DOHH2 (cell line): Measurements from ENCODE around the gene CCDC69.

Experiments used
- H3F3A ChIP-seq: fragments of 200-600 bp; sonication (generic), shearing (Covaris generic); 2 replicates; pipeline ENCODE4 v1.6.0; 2016; ENCODE audit warnings: antibody characterized with exemption, mild to moderate bottlenecking; ENCODE audit not compliant: control insufficient read depth, insufficient read depth
- H3K27ac ChIP-seq: fragments of 200-600 bp; sonication (generic); 2 replicates; pipeline ENCODE4 v1.5.1; 2014; ENCODE audit warnings: low read depth, mild to moderate bottlenecking, low read length, moderate library complexity
- H3K27me3 ChIP-seq: fragments of 200-600 bp; sonication (generic); 2 replicates; pipeline ENCODE4 v1.6.1; 2014; ENCODE audit warnings: mild to moderate bottlenecking, low read length, mixed read lengths; ENCODE audit not compliant: control insufficient read depth
- H3K36me3 ChIP-seq: fragments of 200-600 bp; sonication (generic); 2 replicates; pipeline ENCODE4 v1.6.1; 2014; ENCODE audit warnings: mild to moderate bottlenecking, low read length, moderate library complexity, mixed read lengths; ENCODE audit not compliant: control insufficient read depth
- H3K4me1 ChIP-seq: fragments of 200-600 bp; sonication (generic); 2 replicates; pipeline ENCODE4 v1.6.1; 2014; ENCODE audit warnings: mild to moderate bottlenecking, low read length, mixed read lengths; ENCODE audit not compliant: control insufficient read depth
- H3K4me2 ChIP-seq: fragments of 200-600 bp; sonication (generic); 2 replicates; pipeline ENCODE4 v1.6.0; 2014; ENCODE audit warnings: mild to moderate bottlenecking, low read length, moderate library complexity
- H3K4me3 ChIP-seq: fragments of 200-600 bp; sonication (generic); 2 replicates; pipeline ENCODE4 v1.5.1; 2014; ENCODE audit warnings: mild to moderate bottlenecking, low read length, mixed read lengths
- H3K79me2 ChIP-seq: fragments of 200-600 bp; sonication (generic); 2 replicates; pipeline ENCODE4 v1.6.1; 2014; ENCODE audit warnings: mild to moderate bottlenecking, low read length, mixed read lengths; ENCODE audit not compliant: control insufficient read depth
- H3K9me2 ChIP-seq: fragments of 200-600 bp; sonication (generic); replicated peaks from 2 replicates; pipeline ENCODE4 v1.6.1; 2014; ENCODE audit warnings: mild to moderate bottlenecking, low read length, mixed read lengths; ENCODE audit not compliant: control insufficient read depth
- H3K9me3 ChIP-seq: fragments of 200-600 bp; sonication (generic); 2 replicates; pipeline ENCODE4 v1.6.1; 2014; ENCODE audit warnings: antibody characterized with exemption, low read length, mixed read lengths; ENCODE audit not compliant: control insufficient read depth, insufficient read depth
- H4K20me1 ChIP-seq: fragments of 200-600 bp; sonication (generic); 2 replicates; pipeline ENCODE4 v1.6.0; 2014; ENCODE audit warnings: low read depth, mild to moderate bottlenecking, antibody characterized with exemption, low read length, moderate library complexity; ENCODE audit not compliant: control insufficient read depth, insufficient read depth
- CTCF ChIP-seq: fragments of 200-600 bp; sonication (generic); IDR thresholded peaks from one replicate; pipeline ENCODE4 v1.5.1; 2014; ENCODE audit warnings: antibody characterized with exemption, mild to moderate bottlenecking, low read depth, low read length; ENCODE audit not compliant: poor library complexity, severe bottlenecking
- EZH2phosphoT487 ChIP-seq: fragments of 200-600 bp; sonication (generic); IDR thresholded peaks from 2 replicates; pipeline ENCODE4 v1.6.1; 2017; ENCODE audit warnings: borderline replicate concordance, mild to moderate bottlenecking, antibody characterized with exemption, low read length, moderate library complexity, mixed read lengths

CCDC69 gene

GRCh38 chr5:151215546-151215880, 8.4 kb downstream of the CCDC69 start:
- peak overlapping the region; percentile 98 for H3K27ac ChIP-seq
- H3K4me2 ChIP-seq: peak overlapping the region; percentile 95
- no peaks in the 10 kb centered on the region for H3K9me2 ChIP-seq
- peaks cover 79% of the 10 kb centered on the region for H3K36me3 ChIP-seq
- peaks cover 60% of the 10 kb centered on the region for H3F3A ChIP-seq
- H3K9me3 ChIP-seq: no peaks in the 10 kb centered on the region
- peak overlapping the region; percentile 95 for H3K4me3 ChIP-seq
- H4K20me1 ChIP-seq: no peaks in the 10 kb centered on the region; the same call in 1 of the 2 replicates
- peaks cover 82% of the 10 kb centered on the region for H3K79me2 ChIP-seq
- H3K27me3 ChIP-seq: no peaks in the 10 kb centered on the region
- TF ChIP-seq EZH2phosphoT487 (no peak), CTCF (no peak)
- peaks cover 83% of the 10 kb centered on the region for H3K4me1 ChIP-seq

GRCh38 chr5:151214614-151215545, 9.0 kb downstream of the CCDC69 start:
- no peaks in the 10 kb centered on the region for H3K27me3 ChIP-seq
- peak overlapping the region; percentile 98 for H3K27ac ChIP-seq
- H4K20me1 ChIP-seq: no peaks in the 10 kb centered on the region
- no peaks in the 10 kb centered on the region for H3K9me3 ChIP-seq
- H3K79me2 ChIP-seq: peaks cover 81% of the 10 kb centered on the region
- TF ChIP-seq CTCF: no peak
- no peak for TF ChIP-seq EZH2phosphoT487
- peak overlapping the region; percentile 95 for H3K4me2 ChIP-seq
- H3F3A ChIP-seq: peaks cover 54% of the 10 kb centered on the region
- H3K36me3 ChIP-seq: peaks cover 73% of the 10 kb centered on the region
- peaks cover 83% of the 10 kb centered on the region for H3K4me1 ChIP-seq
- peak overlapping the region; percentile 95 for H3K4me3 ChIP-seq
- H3K9me2 ChIP-seq: no peaks in the 10 kb centered on the region

GRCh38 chr5:151213803-151214613, 9.9 kb downstream of the CCDC69 start:
- Histone ChIP-seq H3K9me2 (no peaks in the 10 kb centered on the region), H3K4me1 (peaks cover 83% of the 10 kb centered on the region), H3K36me3 (peaks cover 67% of the 10 kb centered on the region), H4K20me1 (no peaks in the 10 kb centered on the region), H3K4me3 (peak overlapping the region; percentile 95), H3K79me2 (peaks cover 81% of the 10 kb centered on the region), H3K27ac (peak overlapping the region; percentile 98), H3K27me3 (no peaks in the 10 kb centered on the region), H3K9me3 (no peaks in the 10 kb centered on the region), H3K4me2 (peak overlapping the region; percentile 95), H3F3A (peaks cover 47% of the 10 kb centered on the region)
- no peak for TF ChIP-seq CTCF
- no peak for TF ChIP-seq EZH2phosphoT487
